Measurements from ENCODE around the gene LRFN3.

The LRFN3 gene

DNA sequence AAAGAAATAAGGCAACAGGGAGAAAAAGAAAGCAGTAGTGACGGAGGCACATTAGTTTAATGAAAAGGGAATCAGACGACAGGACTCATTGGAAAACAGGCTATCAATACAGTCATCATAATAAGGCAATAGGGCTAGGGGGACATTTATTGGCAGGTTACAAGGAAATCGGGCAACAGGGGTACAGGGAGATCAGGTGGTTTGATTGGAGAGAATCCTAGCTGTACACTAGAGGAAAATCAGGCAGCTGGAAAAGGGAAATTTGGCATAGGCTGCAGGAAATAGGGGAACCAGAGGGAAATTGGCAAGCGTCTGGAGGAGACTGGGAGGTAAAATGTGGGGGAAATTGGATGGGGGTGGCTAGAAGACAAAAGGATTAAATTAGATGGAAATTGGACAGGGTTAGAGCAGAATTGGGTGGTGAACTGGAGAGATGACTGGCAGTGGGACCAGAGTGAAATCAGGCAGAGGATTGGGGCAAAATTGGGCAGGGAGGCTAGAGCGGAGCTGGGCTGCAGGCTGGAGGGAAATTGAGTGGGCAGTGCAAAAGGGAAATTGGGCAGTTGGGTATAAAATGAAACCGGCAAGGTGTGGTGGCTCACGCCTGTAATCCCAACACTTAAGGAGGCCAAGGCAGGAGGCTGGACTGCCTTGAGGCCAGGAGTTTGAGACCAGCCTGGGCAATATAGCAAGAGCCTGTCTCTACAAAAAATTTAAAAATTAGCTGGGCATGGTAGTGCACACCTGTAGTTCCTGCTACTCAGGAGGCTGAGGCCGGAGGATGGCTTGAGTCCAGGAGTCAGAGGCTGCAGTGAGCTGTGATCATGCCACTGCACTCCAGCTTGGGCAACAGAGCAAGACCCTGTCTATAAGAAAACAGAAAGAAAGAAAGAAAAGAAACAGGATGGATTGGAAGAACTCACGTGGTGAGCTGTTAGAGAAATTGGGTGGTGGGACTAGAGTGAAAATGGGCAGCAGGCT lies 7.4 kb downstream of the LRFN3 start:
- CTCF ChIA-PET: no interaction called here
- DNase-seq (ENCODE audit: extremely low spot score): no peak
- POLR2A ChIA-PET: no interaction called here
- no peak for TF ChIP-seq FOXK2 (IDR thresholded peaks at IDR 0.05)
- no peak for TF ChIP-seq ARNT (IDR thresholded peaks at IDR 0.05)
- TF ChIP-seq NFRKB (IDR thresholded peaks at IDR 0.05): no peak
- no peak for TF ChIP-seq ELF4 (IDR thresholded peaks at IDR 0.05)
- no peak for TF ChIP-seq SP1 (IDR thresholded peaks at IDR 0.05)
- no peak for TF ChIP-seq TARDBP (IDR thresholded peaks at IDR 0.05)
- no peak for TF ChIP-seq FOXM1 (IDR thresholded peaks at IDR 0.05; ENCODE audit: borderline replicate concordance)

DNA sequence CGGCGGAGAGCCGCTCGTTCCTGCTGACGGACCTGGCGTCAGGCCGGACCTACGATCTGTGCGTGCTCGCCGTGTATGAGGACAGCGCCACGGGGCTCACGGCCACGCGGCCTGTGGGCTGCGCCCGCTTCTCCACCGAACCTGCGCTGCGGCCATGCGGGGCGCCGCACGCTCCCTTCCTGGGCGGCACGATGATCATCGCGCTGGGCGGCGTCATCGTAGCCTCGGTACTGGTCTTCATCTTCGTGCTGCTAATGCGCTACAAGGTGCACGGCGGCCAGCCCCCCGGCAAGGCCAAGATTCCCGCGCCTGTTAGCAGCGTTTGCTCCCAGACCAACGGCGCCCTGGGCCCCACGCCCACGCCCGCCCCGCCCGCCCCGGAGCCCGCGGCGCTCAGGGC lies 8.4 kb downstream of the LRFN3 start:
- TF ChIP-seq ZNF384 (IDR thresholded peaks at IDR 0.05) (no peak), FOXA1 (IDR thresholded peaks at IDR 0.05) (no peak), FOXK2 (IDR thresholded peaks at IDR 0.05) (no peak), NFRKB (IDR thresholded peaks at IDR 0.05) (no peak), L3MBTL2 (conservative IDR thresholded peaks at IDR 0.05) (no peak), SUZ12 (IDR thresholded peaks at IDR 0.05) (no peak), CTBP1 (IDR thresholded peaks at IDR 0.05; ENCODE audit: borderline replicate concordance) (no peak), LEF1 (IDR thresholded peaks at IDR 0.05; ENCODE audit: borderline replicate concordance) (no peak), ELF4 (IDR thresholded peaks at IDR 0.05) (no peak), ARNT (IDR thresholded peaks at IDR 0.05) (no peak), BHLHE40 (IDR thresholded peaks at IDR 0.05; ENCODE audit: borderline replicate concordance) (no peak), SP1 (IDR thresholded peaks at IDR 0.05) (no peak), FOXM1 (IDR thresholded peaks at IDR 0.05; ENCODE audit: borderline replicate concordance) (no peak), HDGF (IDR thresholded peaks at IDR 0.05; ENCODE audit: borderline replicate concordance) (no peak), TARDBP (IDR thresholded peaks at IDR 0.05) (no peak)
- TF ChIP-seq, protein P1, sequence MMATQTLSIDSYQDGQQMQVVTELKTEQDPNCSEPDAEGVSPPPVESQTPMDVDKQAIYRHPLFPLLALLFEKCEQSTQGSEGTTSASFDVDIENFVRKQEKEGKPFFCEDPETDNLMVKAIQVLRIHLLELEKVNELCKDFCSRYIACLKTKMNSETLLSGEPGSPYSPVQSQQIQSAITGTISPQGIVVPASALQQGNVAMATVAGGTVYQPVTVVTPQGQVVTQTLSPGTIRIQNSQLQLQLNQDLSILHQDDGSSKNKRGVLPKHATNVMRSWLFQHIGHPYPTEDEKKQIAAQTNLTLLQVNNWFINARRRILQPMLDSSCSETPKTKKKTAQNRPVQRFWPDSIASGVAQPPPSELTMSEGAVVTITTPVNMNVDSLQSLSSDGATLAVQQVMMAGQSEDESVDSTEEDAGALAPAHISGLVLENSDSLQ (IDR thresholded peaks at IDR 0.05): no peak
- no peak for DNase-seq (ENCODE audit: extremely low spot score)
- ChIA-PET POLR2A (no interaction called here), CTCF (no interaction called here)

- DNase-seq (ENCODE audit: extremely low spot score): no peak
- CTCF ChIA-PET: no interaction called here
- POLR2A ChIA-PET: interaction anchor here (1.0 kb wide), 1 partner anchor 108 kb away, joined by 3 read pairs; no protein-coding TSS in a partner anchor
- TF ChIP-seq LEF1 (IDR thresholded peaks at IDR 0.05; ENCODE audit: borderline replicate concordance): no peak
- TF ChIP-seq CTBP1 (IDR thresholded peaks at IDR 0.05; ENCODE audit: borderline replicate concordance): no peak
- no peak for TF ChIP-seq FOXM1 (IDR thresholded peaks at IDR 0.05; ENCODE audit: borderline replicate concordance)
- TF ChIP-seq FOXK2 (IDR thresholded peaks at IDR 0.05): no peak
- no peak for TF ChIP-seq TARDBP (IDR thresholded peaks at IDR 0.05)
- no peak for TF ChIP-seq HDGF (IDR thresholded peaks at IDR 0.05; ENCODE audit: borderline replicate concordance)
- TF ChIP-seq, protein P1 (IDR thresholded peaks at IDR 0.05): no peak
- no peak for TF ChIP-seq ZNF384 (IDR thresholded peaks at IDR 0.05)
- no peak for TF ChIP-seq ARNT (IDR thresholded peaks at IDR 0.05)
Observed at GRCh38 chr19:35945121-35945790, 9.1 kb downstream of the LRFN3 start.

- TF ChIP-seq FOXM1 (IDR thresholded peaks at IDR 0.05; ENCODE audit: borderline replicate concordance): no peak
- TF ChIP-seq, protein P1 (IDR thresholded peaks at IDR 0.05): no peak
- ChIA-PET POLR2A (interaction anchor here (0.9 to 1.0 kb wide), 2 partner anchors 30 to 107 kb away, joined by 3 read pairs; no protein-coding TSS in a partner anchor), CTCF (no interaction called here)
Observed at GRCh38 chr19:35946203-35946602, 10.0 kb downstream of the LRFN3 start.

GRCh38 chr19:35949131-35949530 lies 13.0 kb downstream of the LRFN3 start:
- TF ChIP-seq SUZ12 (IDR thresholded peaks at IDR 0.05) (no peak), FOXM1 (IDR thresholded peaks at IDR 0.05; ENCODE audit: borderline replicate concordance) (no peak), ARNT (IDR thresholded peaks at IDR 0.05) (no peak), TARDBP (IDR thresholded peaks at IDR 0.05) (no peak), NFRKB (IDR thresholded peaks at IDR 0.05) (no peak), SP1 (IDR thresholded peaks at IDR 0.05) (no peak), HDGF (IDR thresholded peaks at IDR 0.05; ENCODE audit: borderline replicate concordance) (no peak), BHLHE40 (IDR thresholded peaks at IDR 0.05; ENCODE audit: borderline replicate concordance) (no peak), LEF1 (IDR thresholded peaks at IDR 0.05; ENCODE audit: borderline replicate concordance) (no peak), L3MBTL2 (conservative IDR thresholded peaks at IDR 0.05) (no peak), FOXA1 (IDR thresholded peaks at IDR 0.05) (no peak), FOXK2 (IDR thresholded peaks at IDR 0.05) (no peak), ZNF384 (IDR thresholded peaks at IDR 0.05) (no peak), ELF4 (IDR thresholded peaks at IDR 0.05) (no peak), CTBP1 (IDR thresholded peaks at IDR 0.05; ENCODE audit: borderline replicate concordance) (no peak)
- TF ChIP-seq, protein P1 (IDR thresholded peaks at IDR 0.05): no peak
- CTCF ChIA-PET: interaction anchor here (1.3 kb wide), 1 partner anchor 18 kb away, joined by 3 read pairs; no protein-coding TSS in a partner anchor
- POLR2A ChIA-PET: no interaction called here
- no peak for DNase-seq (ENCODE audit: extremely low spot score)

More at GRCh38 chr19:35946203-35946602, 10.0 kb downstream of the LRFN3 start:
- DNase-seq (ENCODE audit: extremely low spot score): no peak
